EH (cell line): Measurements from ENCODE around the gene GLI3.

Source experiments
- DNase-seq: peaks from one replicate; pipeline ENCODE4 v3.0.0-alpha.2; 2015; ENCODE audit warnings: low read depth

Gene GLI3

DNA sequence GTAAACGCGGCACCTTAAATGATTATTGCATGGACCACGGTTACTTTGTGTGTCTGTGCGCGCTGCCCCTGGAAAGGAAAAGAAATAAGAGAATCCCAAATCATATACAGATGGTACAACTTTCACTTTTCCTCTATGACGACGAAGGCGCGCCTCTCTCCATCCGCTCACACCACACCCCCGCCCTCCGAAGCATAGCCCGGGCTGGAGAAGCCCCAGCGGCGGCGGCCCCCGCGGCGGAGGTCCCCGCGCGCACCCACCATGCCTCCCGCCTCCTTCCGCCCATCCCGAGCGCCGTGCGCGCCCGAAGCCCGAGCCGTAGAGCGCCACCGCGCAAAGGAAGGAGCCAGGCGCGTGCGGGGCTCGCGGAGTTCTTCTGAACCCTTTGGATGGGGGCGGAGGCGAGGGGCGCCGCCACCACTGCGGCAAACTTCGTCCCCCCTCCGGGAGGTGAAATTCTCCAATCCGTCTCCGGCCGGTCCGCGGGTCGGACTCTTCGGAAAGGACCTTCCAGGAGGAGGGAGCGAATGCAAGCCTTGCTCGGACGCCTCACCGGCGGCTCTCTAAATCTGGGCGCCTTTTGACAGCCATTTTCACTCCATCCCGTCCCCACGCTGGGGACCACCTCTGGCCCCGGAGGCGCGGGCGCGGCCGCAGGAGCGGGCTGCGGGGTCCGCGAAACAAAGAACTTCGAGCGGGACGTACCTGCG, 588 bp downstream of the GLI3 start:
- DNase-seq, result peak; percentile 72

DNA sequence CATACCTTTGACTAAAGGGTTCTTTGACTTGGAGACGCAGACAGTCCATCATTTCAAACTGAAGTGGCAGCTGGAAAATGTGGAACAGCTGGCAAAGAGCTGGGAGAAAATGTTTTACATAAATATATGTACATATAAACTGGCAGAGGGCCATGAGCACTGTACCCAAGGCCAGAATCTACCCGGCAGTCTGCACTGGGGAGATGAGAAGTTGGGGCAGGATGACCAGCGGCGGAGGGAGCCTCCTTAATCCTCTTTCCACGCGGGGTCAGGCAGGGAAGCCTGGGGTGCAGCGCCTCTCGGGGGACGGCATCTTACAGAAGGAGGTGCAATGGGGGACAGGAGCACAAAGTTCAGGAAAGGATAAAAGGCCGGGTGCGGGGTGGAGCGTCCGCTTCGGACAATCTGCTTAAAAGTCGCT, 1.3 kb downstream of the GLI3 start:
- DNase-seq, result peak; percentile 13

GRCh38 chr7:42234736-42235135, 2.3 kb downstream of the GLI3 start:
- DNase-seq, result peak; percentile 16

GRCh38 chr7:42233695-42234331, 3.2 kb downstream of the GLI3 start:
- DNase-seq, result peak; percentile 56

GRCh38 chr7:42233171-42233570, 3.8 kb downstream of the GLI3 start:
- DNase-seq, result peak; percentile 56

- DNase-seq, result peak; percentile 83
Measured at GRCh38 chr7:42232275-42232674, 4.7 kb downstream of the GLI3 start.

GRCh38 chr7:42231043-42231787, 5.8 kb downstream of the GLI3 start:
- DNase-seq, result no peak

DNA sequence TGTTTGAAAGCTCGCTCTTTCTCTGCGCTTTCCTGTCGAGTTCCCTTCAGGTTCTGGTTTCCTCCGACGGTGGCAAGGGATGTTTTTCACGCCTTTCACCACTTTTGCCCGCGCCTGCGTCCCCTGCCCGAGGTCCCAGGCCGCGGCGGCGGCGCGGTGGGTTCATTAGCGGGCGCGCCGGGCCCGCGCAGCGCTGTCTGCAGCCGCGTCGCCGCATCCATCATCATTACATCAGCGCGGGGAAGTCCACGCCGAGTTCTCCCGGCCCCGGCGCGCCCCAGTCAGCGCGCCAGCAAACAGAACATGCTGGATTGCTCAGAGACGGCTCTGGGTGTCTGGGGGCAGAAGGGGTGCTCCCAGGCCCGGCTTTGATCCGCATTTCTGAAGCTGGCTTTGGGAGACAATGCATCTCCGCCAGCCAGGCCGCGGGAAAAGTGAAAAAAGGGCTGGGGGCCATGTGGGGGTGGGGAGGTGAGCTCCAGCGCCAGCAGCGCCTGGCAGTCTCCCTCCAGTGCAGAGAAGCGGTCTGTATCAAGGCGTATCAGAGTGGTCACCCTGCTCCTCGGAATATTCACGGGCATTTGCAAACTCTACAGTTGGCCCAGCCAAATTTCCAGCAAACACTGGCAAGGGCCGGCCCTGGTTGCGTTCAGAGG, 8.9 kb downstream of the GLI3 start:
- no peak for DNase-seq

DNA sequence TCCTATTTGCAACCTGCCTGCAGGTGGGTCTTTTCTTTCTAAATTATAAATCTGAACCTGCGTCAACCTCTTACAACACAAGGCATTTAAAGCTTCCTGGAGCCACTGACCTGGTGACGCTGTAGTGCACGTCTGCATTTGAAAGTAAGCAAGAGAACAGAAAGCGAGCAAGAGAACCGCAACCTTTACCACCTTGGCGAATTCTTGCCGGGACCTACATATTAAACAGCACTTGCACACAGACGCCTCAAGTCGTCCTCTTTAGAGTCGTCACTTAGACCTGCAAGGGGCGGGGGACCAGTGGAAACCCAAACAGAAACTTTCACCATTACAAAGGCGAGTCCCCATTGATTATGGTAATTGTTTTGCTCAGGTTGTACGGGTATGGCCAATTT, 9.5 kb downstream of the GLI3 start:
- DNase-seq, result no peak

DNA sequence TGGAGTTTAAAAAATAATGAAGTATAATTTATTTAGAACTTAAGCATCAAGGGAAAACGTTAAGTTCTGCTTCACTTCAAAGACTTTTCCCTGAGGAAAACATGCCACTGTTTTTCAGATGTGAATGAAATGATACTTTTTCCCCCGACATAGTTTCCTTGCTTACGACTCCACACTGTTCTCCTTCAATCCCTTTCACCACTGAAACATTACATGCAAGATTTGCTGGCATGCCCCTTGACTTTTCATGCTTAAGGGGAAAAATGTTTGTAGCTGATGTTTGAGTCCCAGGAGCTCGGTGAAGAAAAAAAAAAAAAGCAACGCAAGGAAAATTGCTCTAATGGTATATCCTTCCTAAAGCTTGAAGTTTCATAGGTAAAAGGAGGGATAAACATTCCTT, 10.0 kb downstream of the GLI3 start:
- no peak for DNase-seq

DNA sequence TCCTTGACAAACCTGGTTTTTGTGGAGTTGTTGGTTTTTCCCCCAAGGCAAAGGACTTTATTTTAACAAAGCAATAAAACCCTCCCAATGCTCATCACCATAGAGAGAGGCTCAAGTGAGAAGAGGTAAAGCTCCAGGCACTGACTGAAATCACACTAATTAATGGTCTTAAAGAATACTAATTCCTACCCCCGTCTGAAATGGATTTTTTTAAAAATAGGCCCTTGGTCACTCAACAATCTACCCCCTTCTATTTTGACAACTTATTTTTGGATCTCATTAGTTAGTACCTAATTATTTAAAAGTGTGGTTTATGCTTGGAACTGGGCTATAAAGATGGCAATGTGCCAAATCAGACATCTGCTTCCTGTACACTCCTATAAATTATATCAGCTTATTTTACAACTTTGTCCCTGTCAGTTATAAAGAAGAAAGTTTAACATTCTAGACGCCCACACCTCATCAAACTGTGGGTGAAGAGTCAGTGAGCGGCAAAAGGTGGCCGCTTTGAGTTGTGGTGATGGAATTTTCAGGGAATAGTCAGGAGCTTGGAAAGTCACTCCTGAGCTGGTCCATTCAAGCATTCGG, 10.6 kb downstream of the GLI3 start:
- DNase-seq, result peak; percentile 21

DNA sequence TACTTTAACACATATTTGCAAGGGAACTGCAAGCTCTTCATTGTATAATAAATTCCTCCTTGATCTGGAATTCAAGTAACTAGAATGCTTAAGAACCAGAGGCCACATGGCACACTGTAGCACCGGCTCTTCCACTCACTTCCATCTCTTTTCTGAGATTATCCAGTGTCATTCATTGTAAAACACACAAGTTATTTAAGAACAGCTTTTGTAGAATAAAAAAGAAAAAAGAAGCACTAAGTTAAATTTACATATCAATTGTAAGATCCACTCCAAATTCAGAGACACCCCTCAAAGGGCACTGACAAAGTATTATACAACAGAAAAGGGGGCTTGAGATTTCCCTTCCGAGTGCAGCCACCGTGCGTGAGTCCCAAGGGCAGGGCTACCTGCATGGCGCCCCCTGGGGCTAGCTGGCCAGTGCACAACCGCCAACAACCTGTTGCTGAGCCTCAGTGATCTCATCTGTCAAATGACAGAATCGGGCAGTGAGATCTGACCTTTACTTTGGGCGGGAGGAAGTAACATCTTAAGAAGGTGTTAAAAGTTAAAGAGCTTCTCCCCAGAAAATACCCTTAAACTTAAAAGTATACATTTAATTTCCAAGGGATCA, 12.5 kb downstream of the GLI3 start:
- no peak for DNase-seq

GRCh38 chr7:42222891-42223290, 14.1 kb downstream of the GLI3 start:
- DNase-seq, result no peak

DNA sequence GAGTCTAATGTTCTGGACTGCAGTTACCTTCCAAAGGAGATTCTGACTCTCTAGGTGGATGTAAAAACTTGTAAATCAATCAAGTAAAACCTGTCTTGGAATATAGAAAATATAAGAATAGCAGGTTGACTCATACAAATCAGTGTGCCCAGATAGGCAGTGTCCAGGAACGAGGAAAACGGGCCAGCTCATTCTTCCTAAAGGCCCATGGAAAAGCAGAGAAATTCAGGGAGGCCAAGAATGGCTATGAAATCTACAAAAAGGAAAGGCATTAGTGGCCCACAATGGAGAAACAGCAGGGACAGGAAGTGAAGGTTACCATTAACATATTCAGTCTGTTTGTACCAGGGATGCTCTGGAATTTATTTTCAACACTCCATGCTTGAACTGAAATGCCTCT, 14.9 kb downstream of the GLI3 start:
- no peak for DNase-seq

GRCh38 chr7:42221304-42221703, 15.7 kb downstream of the GLI3 start:
- DNase-seq, result no peak

- no peak for DNase-seq
Measured at GRCh38 chr7:42219447-42219846, 17.6 kb downstream of the GLI3 start.

- no peak for DNase-seq
Measured at GRCh38 chr7:42218248-42218647, 18.8 kb downstream of the GLI3 start.

- DNase-seq, result no peak
Measured at GRCh38 chr7:42217548-42217947, 19.5 kb downstream of the GLI3 start.

GRCh38 chr7:42217053-42217452, 20.0 kb downstream of the GLI3 start:
- no peak for DNase-seq

GRCh38 chr7:42214060-42214679, 22.8 kb downstream of the GLI3 start:
- no peak for DNase-seq

GRCh38 chr7:42213093-42213492, 23.9 kb downstream of the GLI3 start:
- no peak for DNase-seq
